Stimulated activated CD4-positive, alpha-beta T cell treated with anti-CD3 and anti-CD28 coated beads, TNF-alpha, amount 100 ng/mL, for 48 hours (primary cell): ENCODE data around the gene CCR8.
"Not testable (repeated sequence)": the region's sequence is repeated elsewhere in the genome, so short reads cannot be mapped to it uniquely, and the experiment has no call there.

ENCODE experiments used
- DNase-seq, 3 donors: peaks; one replicate each; pipeline ENCODE4 v3.0.0-alpha.2; 2020; ENCODE audit warnings: low read depth in 3 of 3

CCR8 gene

DNA sequence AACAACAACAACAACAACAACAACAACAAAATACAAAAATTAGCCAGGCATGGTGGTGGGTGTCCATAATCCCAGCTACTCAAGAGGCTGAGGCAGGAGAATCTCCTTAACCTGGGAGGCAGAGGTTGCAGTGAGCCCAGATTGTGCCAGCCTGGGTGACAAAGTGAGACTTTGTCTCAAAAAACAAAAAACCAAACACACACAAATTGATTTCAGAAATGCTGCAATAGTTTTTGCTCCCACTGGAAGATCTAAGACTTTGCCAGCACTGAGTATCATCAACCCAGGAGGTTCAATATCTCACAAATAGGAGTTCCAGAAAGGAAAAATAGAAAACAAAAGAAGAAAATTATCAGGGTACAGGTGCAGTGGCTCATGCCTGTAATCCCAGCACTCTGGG, 16.2 kb upstream of the CCR8 start:
- DNase-seq, result no peak

GRCh38 chr3:39315420-39315819, 14.1 kb upstream of the CCR8 start:
- DNase-seq, result no peak

GRCh38 chr3:39317571-39318169, 11.8 kb upstream of the CCR8 start:
- DNase-seq, result no peak

DNA sequence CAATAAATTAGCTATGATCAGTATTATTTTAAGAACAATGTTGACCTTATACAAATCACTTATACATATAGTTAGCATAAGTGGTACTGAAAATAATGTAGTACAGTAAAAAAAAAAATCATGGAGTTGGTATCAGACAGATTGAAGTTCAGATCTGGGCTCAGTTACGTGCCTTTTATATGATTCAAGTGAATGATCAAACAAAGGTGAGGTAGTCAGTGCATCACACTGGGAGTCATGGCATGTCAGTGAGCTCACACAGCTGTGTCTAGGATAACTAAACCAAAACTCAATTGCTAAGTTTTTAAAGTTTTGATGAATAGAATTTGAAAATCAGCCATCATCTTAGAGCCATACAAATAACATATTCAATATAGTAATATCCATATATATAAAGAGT, 11.2 kb upstream of the CCR8 start:
- no peak for DNase-seq

DNA sequence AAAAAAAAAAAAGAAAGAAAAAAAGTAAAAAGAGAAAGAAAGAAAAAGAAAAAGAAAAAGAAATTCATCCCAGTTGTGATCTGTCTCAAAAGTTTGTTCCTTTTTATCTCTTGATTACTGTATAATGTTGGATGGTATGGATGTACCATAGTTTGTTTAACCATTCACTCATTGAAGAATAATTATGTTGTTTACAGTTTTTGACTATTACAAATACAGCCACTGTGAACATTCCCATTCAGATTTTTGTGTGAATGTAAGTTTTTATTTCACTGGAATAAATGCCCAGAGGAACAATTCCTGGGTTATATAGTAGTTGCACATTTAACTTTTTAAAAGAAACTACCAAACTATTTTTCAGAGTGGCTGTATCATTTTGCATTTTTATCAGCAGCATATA, 10.3 kb upstream of the CCR8 start:
- DNase-seq, result no peak

DNA sequence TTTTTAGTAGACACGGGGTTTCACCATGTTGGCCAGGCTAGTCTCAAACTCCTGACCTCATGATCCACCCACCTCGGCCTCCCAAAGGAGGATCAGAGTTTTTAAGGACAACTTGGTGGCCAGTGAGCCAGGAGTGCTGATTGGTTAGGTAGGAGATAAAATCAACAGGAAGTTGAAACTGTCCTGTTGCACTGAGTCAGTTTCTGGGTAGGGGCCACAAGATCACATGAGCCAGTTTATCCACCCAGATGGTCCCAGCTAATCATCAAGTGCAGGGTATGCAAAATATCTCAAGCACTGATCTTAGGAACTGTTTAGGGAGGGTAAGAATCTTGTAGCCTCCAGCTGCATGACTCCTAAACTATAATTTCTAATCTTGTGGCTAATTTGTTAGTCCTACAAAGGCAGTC, 7.9 kb upstream of the CCR8 start:
- not testable (repeated sequence) for DNase-seq

DNA sequence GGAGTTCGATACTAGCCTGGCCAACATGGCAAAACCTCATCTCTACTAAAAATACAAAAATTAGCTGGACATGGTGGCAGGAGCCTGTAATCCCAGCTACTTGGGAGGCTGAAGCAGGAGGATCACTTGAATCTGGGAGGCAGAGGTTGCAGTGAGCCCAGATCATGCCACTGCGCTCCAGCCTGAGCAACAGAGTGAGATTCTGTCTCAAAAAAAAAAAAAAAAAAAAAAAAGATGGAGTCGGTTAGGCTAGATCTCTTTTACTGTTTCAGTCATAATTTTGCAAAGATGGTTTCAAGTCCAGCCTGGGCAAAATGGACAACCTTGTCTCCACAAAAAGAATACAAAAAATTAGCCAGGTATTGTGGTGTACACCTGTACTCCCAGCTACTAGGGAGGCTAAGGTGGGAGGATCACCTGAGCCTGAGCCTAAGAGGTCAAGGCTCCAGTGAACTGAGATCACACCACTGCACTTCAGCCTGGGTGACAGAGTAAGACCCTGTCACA, 7.2 kb upstream of the CCR8 start:
- not testable (repeated sequence) for DNase-seq

DNA sequence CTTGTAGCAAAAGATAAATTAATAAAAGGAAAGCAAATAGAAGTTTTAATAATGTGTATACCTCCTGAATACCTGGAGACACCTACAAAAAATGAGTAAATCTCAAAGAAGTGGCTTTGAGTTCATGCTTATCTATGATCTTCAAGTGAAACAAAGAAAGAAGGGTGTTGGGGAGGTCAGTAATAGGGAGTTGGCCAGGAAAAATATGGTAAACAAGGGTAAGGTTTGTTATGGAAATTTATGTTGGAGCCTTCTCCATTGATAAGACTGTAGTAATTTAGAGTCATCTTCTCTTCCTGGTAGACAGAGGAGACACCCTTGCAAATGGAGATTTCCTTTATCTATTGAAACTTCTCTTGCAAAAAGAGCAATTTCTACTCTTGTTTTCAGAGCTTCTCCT, 6.6 kb upstream of the CCR8 start:
- no peak for DNase-seq

DNA sequence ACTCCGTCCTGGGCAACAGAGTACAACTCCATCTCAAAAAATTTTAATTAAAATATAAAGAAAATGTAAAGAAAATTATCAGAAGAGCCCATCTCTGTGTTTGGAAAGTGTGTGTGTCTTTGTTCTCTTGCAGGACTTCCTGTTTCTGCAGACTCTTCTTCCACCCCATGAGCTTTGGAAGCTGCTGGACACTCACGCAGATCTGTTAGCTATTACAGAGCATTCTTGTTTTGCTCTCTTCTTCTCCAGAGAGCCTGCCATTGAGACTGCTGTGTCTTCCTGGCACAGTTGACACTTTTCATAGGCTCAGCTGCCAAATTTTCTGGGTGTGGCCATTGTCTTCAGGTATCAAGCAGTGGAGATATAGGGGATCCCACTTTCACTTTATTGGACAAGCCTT, 6.0 kb upstream of the CCR8 start:
- DNase-seq, result no peak

GRCh38 chr3:39325236-39325635, 4.3 kb upstream of the CCR8 start:
- DNase-seq, result no peak

DNA sequence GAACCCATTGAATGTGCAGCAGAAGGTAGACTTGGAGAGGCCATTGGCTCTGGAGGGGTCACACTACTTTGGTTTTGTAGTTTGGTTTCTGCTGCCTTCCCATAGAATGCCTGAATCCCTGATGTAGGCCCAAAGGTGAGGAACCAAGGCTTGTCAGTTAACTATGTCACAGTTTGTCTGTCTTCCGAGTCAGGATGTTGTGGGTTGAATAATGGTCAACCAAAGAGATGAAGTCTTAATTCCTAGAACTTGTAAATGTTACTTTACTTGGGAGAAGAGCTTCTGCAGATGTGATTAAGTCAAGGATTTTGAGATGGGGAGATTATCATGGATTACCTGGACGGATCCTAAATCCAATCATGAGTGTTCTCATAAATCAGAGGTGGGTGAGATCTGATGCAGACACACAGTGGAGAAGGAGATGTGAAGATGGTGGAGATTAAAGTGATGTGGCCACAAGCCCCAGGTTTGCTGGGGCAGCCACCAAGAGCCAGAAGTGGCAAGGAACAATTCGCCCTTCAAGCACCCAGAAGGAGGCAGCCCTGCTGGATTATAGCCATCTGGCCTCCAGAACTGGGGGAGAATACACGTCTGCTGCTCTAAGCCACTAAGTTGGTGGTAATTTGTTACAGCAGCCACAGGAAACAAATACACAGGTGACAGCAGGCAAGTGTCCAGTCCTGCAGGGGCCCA, 2.3 kb upstream of the CCR8 start:
- DNase-seq, result no peak

GRCh38 chr3:39327746-39328349, 1.7 kb upstream of the CCR8 start:
- DNase-seq, result no peak

DNA sequence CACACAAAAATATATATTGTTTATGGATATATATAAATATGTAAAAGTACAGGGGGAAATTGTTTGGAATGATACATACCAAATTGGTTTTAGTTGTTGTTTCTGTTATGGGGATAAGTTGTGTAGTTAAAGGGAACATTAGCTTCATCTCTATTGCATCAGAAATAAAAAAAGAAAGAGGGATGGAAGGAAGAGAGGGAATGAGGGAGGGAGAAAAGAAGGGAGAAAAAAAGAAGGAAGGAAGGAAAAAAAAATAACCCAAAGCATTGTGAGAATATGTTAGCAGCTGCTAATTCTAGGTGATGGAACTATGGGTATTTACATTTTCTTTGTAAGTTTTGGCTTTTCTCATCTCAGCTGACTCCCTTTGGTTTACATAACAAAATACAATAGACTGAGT, 1.3 kb downstream of the CCR8 start:
- no peak for DNase-seq

DNA sequence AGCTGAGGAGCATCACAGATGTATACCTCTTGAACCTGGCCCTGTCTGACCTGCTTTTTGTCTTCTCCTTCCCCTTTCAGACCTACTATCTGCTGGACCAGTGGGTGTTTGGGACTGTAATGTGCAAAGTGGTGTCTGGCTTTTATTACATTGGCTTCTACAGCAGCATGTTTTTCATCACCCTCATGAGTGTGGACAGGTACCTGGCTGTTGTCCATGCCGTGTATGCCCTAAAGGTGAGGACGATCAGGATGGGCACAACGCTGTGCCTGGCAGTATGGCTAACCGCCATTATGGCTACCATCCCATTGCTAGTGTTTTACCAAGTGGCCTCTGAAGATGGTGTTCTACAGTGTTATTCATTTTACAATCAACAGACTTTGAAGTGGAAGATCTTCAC, 3.0 kb downstream of the CCR8 start:
- no peak for DNase-seq

DNA sequence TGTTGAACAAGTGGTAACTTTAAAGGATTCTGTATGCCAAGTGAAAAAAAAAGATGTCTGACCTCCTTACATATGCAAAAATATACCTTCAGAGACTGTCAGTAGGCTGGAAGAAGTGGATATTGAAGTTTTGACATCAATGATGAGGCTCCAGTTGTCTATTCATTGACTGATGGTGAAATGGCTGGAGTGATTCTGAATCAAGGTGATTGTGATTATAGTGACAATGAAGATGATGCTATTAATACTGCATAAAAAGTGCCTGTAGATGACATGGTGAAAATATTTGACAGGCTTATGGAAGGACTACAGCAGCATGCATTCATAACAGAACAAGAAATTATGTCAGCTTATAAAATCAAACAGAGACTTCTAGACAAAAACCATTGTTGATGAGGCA, 4.1 kb downstream of the CCR8 start:
- no peak for DNase-seq

GRCh38 chr3:39334205-39334604, 4.7 kb downstream of the CCR8 start:
- DNase-seq, result no peak

GRCh38 chr3:39338201-39338600, 8.7 kb downstream of the CCR8 start:
- no peak for DNase-seq

DNA sequence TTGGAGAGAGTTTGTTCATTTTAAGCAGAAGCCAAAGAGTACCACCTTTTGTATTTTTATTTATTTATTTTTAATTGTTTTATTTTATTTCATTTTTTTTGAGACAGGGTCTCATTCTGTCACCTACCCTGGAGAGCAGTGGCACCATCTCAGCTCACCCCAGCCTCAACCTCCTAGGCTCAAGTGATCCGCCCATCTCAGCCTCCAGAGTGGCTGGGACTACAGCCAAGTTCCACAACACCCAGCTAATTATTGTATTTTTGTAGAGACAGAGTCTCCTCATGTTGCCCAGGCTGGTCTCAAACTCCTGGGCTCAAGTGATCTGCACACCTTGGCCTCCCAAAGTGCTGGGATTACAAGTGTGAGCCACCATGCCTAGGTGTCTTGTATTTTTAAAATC, 9.6 kb downstream of the CCR8 start:
- DNase-seq, result no peak

DNA sequence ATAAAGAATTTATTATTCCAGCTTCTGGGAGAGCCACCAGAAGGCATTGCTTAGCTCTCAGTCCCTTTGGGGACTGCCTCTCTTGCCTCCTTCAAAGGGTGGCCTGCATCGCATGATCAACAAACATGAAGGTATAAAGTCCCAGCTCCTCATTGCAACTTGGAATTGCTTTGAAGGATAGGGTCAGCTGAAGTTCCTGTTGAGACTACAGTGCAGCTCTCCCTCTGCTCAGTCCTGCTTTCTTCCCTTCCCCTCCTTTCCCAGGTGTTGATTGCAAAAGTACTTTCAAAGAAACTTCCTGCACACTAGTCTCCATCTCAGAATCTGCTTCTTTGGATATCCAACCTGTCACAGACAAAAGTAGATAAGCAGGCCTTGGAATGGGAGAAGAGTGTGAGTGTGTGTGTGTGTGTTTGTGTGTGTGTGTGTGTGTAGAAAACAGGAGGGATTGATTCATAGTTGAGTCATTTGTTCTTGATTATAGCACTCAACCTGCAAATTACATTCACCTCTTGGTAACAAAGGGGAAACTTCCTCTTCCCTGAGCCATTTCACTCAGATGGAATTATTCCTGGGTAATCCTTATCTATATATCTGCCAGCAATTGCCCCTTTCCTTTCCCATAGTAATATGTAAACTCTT, 13.7 kb downstream of the CCR8 start:
- DNase-seq, result no peak

DNA sequence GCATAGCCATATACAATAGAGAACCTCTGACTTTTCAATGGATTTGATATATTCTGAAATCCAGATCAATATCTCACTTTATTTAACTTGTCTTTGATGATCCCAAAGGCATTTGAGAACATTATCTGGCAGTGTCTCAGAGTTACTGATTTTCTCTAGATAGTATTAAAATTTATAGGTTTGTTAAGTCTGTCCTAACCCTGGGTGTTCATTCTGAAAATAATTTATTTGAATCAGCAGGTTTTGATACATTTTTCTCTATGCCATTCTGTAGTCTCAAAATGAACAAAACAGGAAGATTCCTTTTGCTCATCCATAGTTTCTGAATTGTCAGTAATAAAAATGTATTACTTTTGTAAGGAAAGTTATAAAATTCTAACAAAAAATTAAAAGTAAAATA, 14.3 kb downstream of the CCR8 start:
- no peak for DNase-seq

GRCh38 chr3:39344746-39345344, 15.3 kb downstream of the CCR8 start:
- no peak for DNase-seq

GRCh38 chr3:39346785-39347585, 17.5 kb downstream of the CCR8 start:
- no peak for DNase-seq
